Endothelial cell of umbilical vein (primary cell): ENCODE data around the gene SERPINB6. TPM values are rescaled to one million over a fixed set of nuclear protein-coding genes. Genes with fewer than 3 reads are reported as not detected.

ENCODE experiments used
- BruUV-seq: library from RNA; stranded (reverse); fragments of 400-500 nt; replicated peaks from 2 replicates; lab custom pipeline; 2021; lab: Mats Ljungman, UMichigan
- CTCF ChIA-PET: fragments of 300-600, 350-600 bp; sonication (Branson Sonifier 250); formaldehyde crosslinking; loops from one replicate; lab custom pipeline; 2021; ENCODE audit warnings: antibody characterized with exemption, inconsistent platforms; lab: Charles Lee
- POLR2A ChIA-PET: fragments of 300-600, 350-600 bp; sonication (Branson Sonifier 250); formaldehyde crosslinking; loops from one replicate; lab custom pipeline; 2021; ENCODE audit warnings: antibody characterized with exemption, inconsistent platforms; lab: Charles Lee
- DNase-seq: peaks from one replicate; pipeline ENCODE4 v3.0.0-alpha.2; 2011; ENCODE audit warnings: low read depth, low spot score
- FAIRE-seq: peaks from 2 replicates; lab custom pipeline; 2011; peaks lifted over from hg19 to GRCh38; lab: Jason Lieb, UNC
- H2AFZ ChIP-seq: 2 replicates; pipeline ENCODE4 v1.6.0; 2012; ENCODE audit warnings: low read depth, low read length, control low read depth, inconsistent platforms
- H3K27ac ChIP-seq: 2 replicates; pipeline ENCODE4 v1.5.1; 2011; ENCODE audit warnings: low read depth, mild to moderate bottlenecking, control low read depth, low read length, moderate library complexity; ENCODE audit not compliant: insufficient read depth
- H3K27me3 ChIP-seq, 2 experiments: 2 replicates each; pipeline versions ENCODE4 v1.6.0 to v1.6.1; 2011; ENCODE audit warnings: low read length in 2 of 2, mixed read lengths in 1 of 2; ENCODE audit not compliant: control insufficient read depth in 2 of 2, insufficient read depth in 2 of 2
- H3K36me3 ChIP-seq, 2 experiments: 2 replicates in 1 of 2; 3 replicates in 1 of 2; pipeline ENCODE4 v1.5.1; 2011; ENCODE audit warnings: low read length in 2 of 2, mild to moderate bottlenecking in 1 of 2, moderate library complexity in 1 of 2; ENCODE audit not compliant: control insufficient read depth in 2 of 2, insufficient read depth in 2 of 2; ENCODE audit errors: extremely low read depth in 1 of 2
- H3K4me1 ChIP-seq: 3 replicates; pipeline ENCODE4 v1.5.1; 2011; ENCODE audit warnings: mild to moderate bottlenecking, low read length; ENCODE audit not compliant: control insufficient read depth, insufficient read depth; ENCODE audit errors: extremely low read depth
- H3K4me2 ChIP-seq: 2 replicates; pipeline ENCODE4 v1.6.1; 2011; ENCODE audit warnings: low read length, control low read depth, mixed read lengths; ENCODE audit not compliant: insufficient read depth
- H3K4me3 ChIP-seq, 3 experiments: fragments of 200-600 bp in 1 of 3; sonication (generic), shearing (Covaris generic) in 1 of 3; replicated peaks in 1 of 3; 2 replicates each; pipeline ENCODE4 v1.5.1; 2011 to 2016; ENCODE audit warnings: control low read depth in 3 of 3, low read length in 3 of 3, mild to moderate bottlenecking in 2 of 3, inconsistent platforms in 1 of 3, low read depth in 1 of 3, moderate library complexity in 1 of 3; ENCODE audit not compliant: insufficient read depth in 1 of 3
- H3K79me2 ChIP-seq: 2 replicates; pipeline ENCODE4 v1.6.0; 2012; ENCODE audit warnings: low read length, inconsistent platforms; ENCODE audit not compliant: control insufficient read depth, insufficient read depth
- H3K9ac ChIP-seq: replicated peaks from 2 replicates; pipeline ENCODE3; 2011; ENCODE audit warnings: low read length, control low read depth; ENCODE audit not compliant: insufficient read depth; ENCODE audit errors: extremely low read depth
- H3K9me1 ChIP-seq: replicated peaks from 3 replicates; pipeline ENCODE4 v1.6.0; 2011; ENCODE audit warnings: mild to moderate bottlenecking, low read length; ENCODE audit not compliant: control insufficient read depth, insufficient read depth; ENCODE audit errors: extremely low read depth
- H3K9me3 ChIP-seq: replicated peaks from 2 replicates; pipeline ENCODE4 v1.5.1; 2012; ENCODE audit warnings: low read length, inconsistent platforms; ENCODE audit not compliant: control insufficient read depth, insufficient read depth
- H4K20me1 ChIP-seq: replicated peaks from 2 replicates; pipeline ENCODE3; 2011; ENCODE audit warnings: mild to moderate bottlenecking, low read length; ENCODE audit not compliant: control insufficient read depth, insufficient read depth; ENCODE audit errors: extremely low read depth
- CTCF ChIP-seq, 2 donors: IDR thresholded peaks; 1 replicate in 1 of 2; 2 replicates in 1 of 2; pipeline ENCODE4 v1.5.1; 2011; ENCODE audit warnings: low read length in 2 of 2, mild to moderate bottlenecking in 2 of 2, moderate library complexity in 2 of 2, control low read depth in 1 of 2, inconsistent platforms in 1 of 2, low read depth in 1 of 2; ENCODE audit not compliant: insufficient read depth in 1 of 2; ENCODE audit errors: extremely low read depth in 1 of 2
- EZH2 ChIP-seq: IDR thresholded peaks from 2 replicates; pipeline ENCODE4 v1.6.1; 2012; ENCODE audit warnings: borderline replicate concordance, low read depth, mild to moderate bottlenecking, moderate library complexity, low read length, inconsistent platforms; ENCODE audit not compliant: severe bottlenecking
- FOS ChIP-seq: IDR thresholded peaks from 2 replicates; pipeline ENCODE4 v1.6.1; 2011; ENCODE audit warnings: mild to moderate bottlenecking, low read length, moderate library complexity, borderline replicate concordance; ENCODE audit not compliant: insufficient read depth
- GATA2 ChIP-seq: IDR thresholded peaks from 2 replicates; pipeline ENCODE4 v1.7.0; 2011; ENCODE audit warnings: low read depth, mild to moderate bottlenecking, moderate library complexity, mixed read lengths, low read length; ENCODE audit not compliant: insufficient read length, insufficient read depth
- JUN ChIP-seq: IDR thresholded peaks from 2 replicates; pipeline ENCODE4 v1.6.1; 2011; ENCODE audit warnings: borderline replicate concordance, low read depth; ENCODE audit not compliant: insufficient read length, insufficient read depth
- MAX ChIP-seq: IDR thresholded peaks from 2 replicates; pipeline ENCODE4 v1.6.1; 2011; ENCODE audit not compliant: insufficient read depth, insufficient read length
- MYC ChIP-seq: IDR thresholded peaks from one replicate; pipeline ENCODE4 v1.6.1; 2011; ENCODE audit warnings: mild to moderate bottlenecking, low read depth, low read length
- POLR2A ChIP-seq: IDR thresholded peaks from 2 replicates; pipeline ENCODE4 v1.6.1; 2012; ENCODE audit warnings: low read depth, mild to moderate bottlenecking, control low read depth, low read length
- POLR2AphosphoS5 ChIP-seq: IDR thresholded peaks from 2 replicates; pipeline ENCODE4 v1.6.1; 2012; ENCODE audit warnings: low read depth, mild to moderate bottlenecking, control low read depth, low read length, moderate library complexity; ENCODE audit not compliant: insufficient read depth
- dilution Hi-C: fragments of 300-500 bp; cut with MboI; formaldehyde crosslinking; loops from one replicate; pipeline ENCODE4 v1.15.0; 2019; ENCODE audit warnings: low sequenced_read_pairs; ENCODE audit not compliant: extremely low pct_ligation_motif_present
- intact Hi-C: fragments of 100-400 bp; cut with micrococcal nuclease; formaldehyde crosslinking; loops from one replicate; pipeline ENCODE4 v1.10.0; 2022
- polyA plus RNA-seq, 4 experiments: library from polyadenylated mRNA; depleted of rRNA in 3 of 4; stranded (reverse) in 3 of 4; unstranded in 1 of 4; fragments of >200 nt; gene quantifications; 2 replicates each; pipeline versions ENCODE4 v1.2.1 to v1.2.3, GENCODE V29; 2011 to 2012; ENCODE audit warnings: missing spikeins in 1 of 4
- total RNA-seq: library from RNA; stranded (reverse); gene quantifications from 2 replicates; pipeline ENCODE4 v1.2.3, GENCODE V29; 2021

The SERPINB6 gene
- total and polyA plus RNA-seq, 2 donors (not counting 3 experiments of a cell fraction or from before 2014, with no cell fraction given): 145 to 151 TPM

- Histone ChIP-seq H3K4me1 (peaks cover 16% of the 10 kb centered on the region), H3K9ac (peak overlapping the region; percentile 49), H3K4me2 (peak overlapping the region; percentile 84), H2AFZ (peak overlapping the region; percentile 91), H3K9me1 (no peaks in the 10 kb centered on the region), H3K36me3 (no peaks in the 10 kb centered on the region), H3K9me3 (no peaks in the 10 kb centered on the region), H4K20me1 (no peaks in the 10 kb centered on the region), H3K79me2 (no peaks in the 10 kb centered on the region), H3K27ac (no peak overlapping the region), H3K27me3 (no peaks in the 10 kb centered on the region), H3K4me3 (peak overlapping the region; percentile 43 to 63 (median 51))
- dilution Hi-C loops (no loop called here), intact Hi-C loops (loop anchor here (1.0 to 2.0 kb wide), 6 partner anchors 24 to 260 kb away; partner anchors contain the start of genes BPHL and PSMG4)
- CTCF ChIA-PET: interaction anchor here (0.6 to 7.4 kb wide), 17 partner anchors 9 to 1008 kb away, joined by 3 to 126 read pairs (median 4); partner anchors contain the start of genes FAM50B, RIPK1, SERPINB6 and TUBB2A
- no peak for DNase-seq
- no TSS peak for BruUV-seq
- TF ChIP-seq EZH2: no peak
- TF ChIP-seq JUN: no peak
- no peak for TF ChIP-seq CTCF (IDR thresholded peaks at IDR 0.05; ENCODE audit: extremely low read depth in 1 of 2, insufficient read depth in 1 of 2, low read depth in 1 of 2, low read length in 2 of 2)
- TF ChIP-seq GATA2: no peak
- no peak for TF ChIP-seq MAX
- no peak for TF ChIP-seq POLR2A
- no peak for TF ChIP-seq FOS
- TF ChIP-seq MYC: no peak
- TF ChIP-seq POLR2AphosphoS5: no peak
- POLR2A ChIA-PET: interaction anchor here (0.6 to 1.2 kb wide), 3 partner anchors 8 to 223 kb away, joined by 3 to 7 read pairs (median 4); no protein-coding TSS in a partner anchor
- peak; percentile 48 for FAIRE-seq
Observed at GRCh38 chr6:2998998-2999617, 27.7 kb upstream of the SERPINB6 start.
